PC-3 (cell line): ENCODE measurements around the gene TH.

Experiments
- EZH2phosphoT487 ChIP-seq: fragments of 300-600 bp; sonication (generic); IDR thresholded peaks from 2 replicates; pipeline ENCODE4 v1.6.1; 2018; ENCODE audit warnings: mild to moderate bottlenecking, antibody characterized with exemption, low read length, borderline replicate concordance
- TF ChIP-seq, protein P1 (sequence below): fragments of 300-600 bp; sonication (generic); conservative IDR thresholded peaks from 2 replicates; pipeline ENCODE4 v1.5.1; 2017; ENCODE audit warnings: antibody characterized with exemption, low read depth, mild to moderate bottlenecking, low read length

DNA sequence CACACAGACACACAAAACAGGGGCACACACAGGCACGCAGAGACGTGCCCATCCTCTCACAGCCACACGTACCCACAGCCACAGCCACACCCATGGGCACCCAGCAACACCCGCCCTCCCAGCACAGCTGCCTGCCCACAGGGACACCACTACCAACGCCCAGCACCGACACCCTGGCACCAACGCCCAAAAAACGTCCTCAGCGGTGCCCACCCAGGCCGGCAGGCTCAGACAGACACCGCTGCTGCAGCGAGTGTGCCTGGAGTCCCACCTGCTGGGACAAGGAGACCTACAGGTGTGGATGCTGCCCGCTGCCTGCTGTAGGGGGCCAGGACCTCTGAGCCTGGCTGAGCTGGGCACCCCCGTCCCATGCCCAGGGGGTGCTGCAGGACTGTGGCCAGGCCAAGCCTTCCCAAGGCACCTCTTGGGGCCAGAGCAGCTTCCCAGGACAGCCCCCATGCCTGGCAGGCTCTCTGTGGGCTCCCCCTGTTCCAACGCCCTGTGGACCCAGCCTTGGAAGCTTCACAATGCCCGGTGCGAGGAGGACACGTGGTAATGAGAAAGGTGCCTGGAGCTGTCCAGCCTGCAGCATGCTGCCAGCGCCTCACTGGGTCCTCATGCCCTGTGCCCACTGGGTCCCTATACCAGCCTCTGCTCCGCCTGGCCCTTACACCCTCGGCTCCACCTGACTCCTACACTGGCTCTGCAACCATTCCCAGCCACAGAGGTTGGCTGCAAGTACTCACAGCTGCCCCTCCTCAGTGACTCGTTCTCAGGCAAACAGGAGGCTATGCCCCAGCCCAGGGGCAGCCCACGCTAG is 45.8 kb upstream of the TH start:
- TF ChIP-seq, protein P1, sequence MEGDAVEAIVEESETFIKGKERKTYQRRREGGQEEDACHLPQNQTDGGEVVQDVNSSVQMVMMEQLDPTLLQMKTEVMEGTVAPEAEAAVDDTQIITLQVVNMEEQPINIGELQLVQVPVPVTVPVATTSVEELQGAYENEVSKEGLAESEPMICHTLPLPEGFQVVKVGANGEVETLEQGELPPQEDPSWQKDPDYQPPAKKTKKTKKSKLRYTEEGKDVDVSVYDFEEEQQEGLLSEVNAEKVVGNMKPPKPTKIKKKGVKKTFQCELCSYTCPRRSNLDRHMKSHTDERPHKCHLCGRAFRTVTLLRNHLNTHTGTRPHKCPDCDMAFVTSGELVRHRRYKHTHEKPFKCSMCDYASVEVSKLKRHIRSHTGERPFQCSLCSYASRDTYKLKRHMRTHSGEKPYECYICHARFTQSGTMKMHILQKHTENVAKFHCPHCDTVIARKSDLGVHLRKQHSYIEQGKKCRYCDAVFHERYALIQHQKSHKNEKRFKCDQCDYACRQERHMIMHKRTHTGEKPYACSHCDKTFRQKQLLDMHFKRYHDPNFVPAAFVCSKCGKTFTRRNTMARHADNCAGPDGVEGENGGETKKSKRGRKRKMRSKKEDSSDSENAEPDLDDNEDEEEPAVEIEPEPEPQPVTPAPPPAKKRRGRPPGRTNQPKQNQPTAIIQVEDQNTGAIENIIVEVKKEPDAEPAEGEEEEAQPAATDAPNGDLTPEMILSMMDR, result no peak
- no peak for TF ChIP-seq EZH2phosphoT487
